Cardiac muscle cell (in vitro differentiated cells and primary cell): Measurements from ENCODE around the gene ECEL1. TPM values are rescaled to one million over a fixed set of nuclear protein-coding genes. Genes with fewer than 3 reads are reported as not detected.
"Not testable (repeated sequence)": the region's sequence is repeated elsewhere in the genome, so short reads cannot be mapped to it uniquely, and the experiment has no call there.

Experiments used
- DNase-seq, 2 donors: peaks; one replicate each; pipeline versions ENCODE4 v3.0.0 to v3.0.0-alpha.2; 2010 to 2017; ENCODE audit warnings: low read depth in 1 of 2, low spot score in 1 of 2
- H3K27ac ChIP-seq: fragments of 200-600 bp; sonication (generic); 2 replicates; pipeline ENCODE4 v1.5.1; 2016
- H3K27me3 ChIP-seq: fragments of 200-600 bp; sonication (generic); 2 replicates; pipeline ENCODE4 v1.6.0; 2016; ENCODE audit warnings: control low read depth
- H3K36me3 ChIP-seq: fragments of 200-600 bp; sonication (generic); 2 replicates; pipeline ENCODE4 v1.5.1; 2016; ENCODE audit warnings: control low read depth
- H3K4me1 ChIP-seq: fragments of 200-600 bp; sonication (generic); 2 replicates; pipeline ENCODE4 v1.8.1; 2017; ENCODE audit warnings: low read depth, mild to moderate bottlenecking, mixed run types
- H3K4me3 ChIP-seq: fragments of 200-600 bp; sonication (generic); 2 replicates; pipeline ENCODE4 v1.5.1; 2016; ENCODE audit warnings: mild to moderate bottlenecking
- H3K9me3 ChIP-seq: fragments of 200-600 bp; sonication (generic); 2 replicates; pipeline ENCODE4 v1.5.1; 2017; ENCODE audit warnings: low read depth, mild to moderate bottlenecking, control low read depth
- CTCF ChIP-seq: IDR thresholded peaks from 2 replicates; pipeline ENCODE4 v1.5.1; 2012; ENCODE audit warnings: low read depth, mild to moderate bottlenecking, low read length
- polyA plus RNA-seq: library from polyadenylated mRNA; unstranded; fragments of >200 nt; fragmentation: Nextera tagmentation; extraction: Ambion mirVana; gene quantifications from 2 replicates; pipeline ENCODE4 v1.2.1, GENCODE V29; 2016
- total RNA-seq: library from RNA; depleted of rRNA; stranded (reverse); fragments of >200 nt; gene quantifications from 2 replicates; pipeline ENCODE4 v1.2.3, GENCODE V29; 2016

Gene ECEL1
- total and polyA plus RNA-seq, 2 experiments from 2014 or later: 0.70 to 2.3 TPM

- TF ChIP-seq CTCF: no peak
Measured at GRCh38 chr2:232441147-232441651, 46.4 kb downstream of the ECEL1 start.

GRCh38 chr2:232440220-232441018, 47.2 kb downstream of the ECEL1 start:
- not testable (repeated sequence) for H3K36me3 ChIP-seq, H3K4me3 ChIP-seq, H3K4me1 ChIP-seq, H3K27ac ChIP-seq, H3K9me3 ChIP-seq, H3K27me3 ChIP-seq
- peak; percentile 79 for TF ChIP-seq CTCF
- DNase-seq: peak; percentile 74 to 85

More at GRCh38 chr2:232441147-232441651, 46.4 kb downstream of the ECEL1 start:
- Histone ChIP-seq H3K9me3 (no peaks in the 10 kb centered on the region), H3K4me1 (no peaks in the 10 kb centered on the region), H3K27me3 (peaks cover 3% of the 10 kb centered on the region), H3K4me3 (no peak overlapping the region), H3K36me3 (no peaks in the 10 kb centered on the region), H3K27ac (no peak overlapping the region)
- no peak for DNase-seq

DNA sequence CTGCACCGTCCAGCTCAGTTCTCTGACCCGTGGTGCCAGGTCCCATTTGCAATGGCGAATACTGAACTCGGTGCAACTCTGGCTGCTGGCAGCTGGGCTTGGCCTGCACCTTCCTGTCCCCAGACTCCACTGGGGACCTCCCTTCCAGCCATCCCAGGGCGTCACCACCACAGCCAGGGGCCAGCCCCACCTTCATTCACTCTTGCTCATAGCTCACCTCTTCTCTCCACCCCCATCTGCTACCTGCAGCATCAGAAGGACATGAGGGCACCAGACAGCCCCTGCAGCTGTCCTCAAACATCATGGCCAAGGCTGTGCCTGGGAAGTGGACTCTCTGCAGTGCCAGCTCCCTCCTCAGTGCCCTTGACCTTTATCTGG, 47.9 kb downstream of the ECEL1 start:
- DNase-seq: no peak
- Histone ChIP-seq H3K27ac (no peak overlapping the region), H3K27me3 (peaks cover 3% of the 10 kb centered on the region), H3K9me3 (no peaks in the 10 kb centered on the region), H3K4me3 (no peak overlapping the region), H3K36me3 (no peaks in the 10 kb centered on the region), H3K4me1 (no peaks in the 10 kb centered on the region)
- TF ChIP-seq CTCF: peak; percentile 27

DNA sequence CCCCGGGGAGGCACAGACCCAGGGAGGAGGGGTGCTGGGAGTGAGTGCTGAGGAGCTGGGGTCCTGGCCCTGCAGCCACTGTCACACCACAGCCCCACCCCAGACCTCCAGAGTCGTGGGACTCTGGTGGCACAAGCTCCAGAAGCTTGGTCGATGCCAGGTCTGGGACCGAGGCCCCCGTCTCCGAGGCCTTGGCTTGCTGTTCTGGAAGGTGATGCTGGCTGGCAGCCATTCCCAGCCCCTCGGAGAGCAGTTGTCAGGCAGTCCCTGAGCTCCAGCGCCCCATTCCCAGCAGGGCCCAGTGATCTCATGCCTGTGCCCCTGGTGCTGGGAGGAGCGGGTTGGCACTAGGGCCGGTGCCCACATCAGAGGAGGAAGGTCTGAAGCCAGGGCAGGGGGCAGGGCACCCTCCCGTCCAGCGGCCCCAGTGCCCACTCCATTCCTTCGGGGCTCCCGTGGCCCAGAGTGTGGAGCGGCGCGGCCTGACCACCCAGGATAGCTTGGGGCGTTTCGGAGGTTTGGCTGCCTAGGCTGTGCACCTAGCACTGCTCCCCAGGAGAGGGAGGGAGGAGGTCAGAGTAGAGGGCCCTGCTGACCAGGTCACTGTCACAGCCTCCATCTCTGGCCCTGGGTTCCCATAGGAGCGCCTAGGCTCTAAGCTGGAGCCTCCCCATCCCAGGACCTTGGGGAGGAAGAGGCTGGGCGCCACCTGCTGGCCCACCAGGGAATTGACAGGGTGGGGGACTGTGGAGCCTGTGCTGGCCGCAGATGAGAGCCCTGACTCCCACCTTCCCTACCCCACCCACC, 48.5 kb downstream of the ECEL1 start:
- no peaks in the 10 kb centered on the region for H3K36me3 ChIP-seq
- no peaks in the 10 kb centered on the region for H3K4me1 ChIP-seq
- peaks cover 3% of the 10 kb centered on the region for H3K27me3 ChIP-seq
- H3K9me3 ChIP-seq: no peaks in the 10 kb centered on the region
- no peak overlapping the region for H3K4me3 ChIP-seq
- no peak overlapping the region for H3K27ac ChIP-seq
- peak; percentile 23 for DNase-seq
- peak; percentile 36 for TF ChIP-seq CTCF

- H3K9me3 ChIP-seq: no peaks in the 10 kb centered on the region
- H3K4me3 ChIP-seq: no peak overlapping the region
- no peaks in the 10 kb centered on the region for H3K36me3 ChIP-seq
- H3K27me3 ChIP-seq: peaks cover 3% of the 10 kb centered on the region
- no peak for DNase-seq
- TF ChIP-seq CTCF: no peak
- H3K27ac ChIP-seq: no peak overlapping the region
- no peaks in the 10 kb centered on the region for H3K4me1 ChIP-seq
Measured at GRCh38 chr2:232438091-232438490, 49.5 kb downstream of the ECEL1 start.
